GM12892 (cell line): ENCODE measurements around the gene AP1G2.

Experiments used
- POLR2A ChIP-seq: IDR thresholded peaks from 2 replicates; pipeline ENCODE4 v1.6.1; 2011; ENCODE audit warnings: low read depth, low read length, control low read depth
- TAF1 ChIP-seq: IDR thresholded peaks from 2 replicates; pipeline ENCODE4 v1.6.1; 2011; ENCODE audit warnings: low read depth, mild to moderate bottlenecking, control low read depth, low read length, borderline replicate concordance

DNA sequence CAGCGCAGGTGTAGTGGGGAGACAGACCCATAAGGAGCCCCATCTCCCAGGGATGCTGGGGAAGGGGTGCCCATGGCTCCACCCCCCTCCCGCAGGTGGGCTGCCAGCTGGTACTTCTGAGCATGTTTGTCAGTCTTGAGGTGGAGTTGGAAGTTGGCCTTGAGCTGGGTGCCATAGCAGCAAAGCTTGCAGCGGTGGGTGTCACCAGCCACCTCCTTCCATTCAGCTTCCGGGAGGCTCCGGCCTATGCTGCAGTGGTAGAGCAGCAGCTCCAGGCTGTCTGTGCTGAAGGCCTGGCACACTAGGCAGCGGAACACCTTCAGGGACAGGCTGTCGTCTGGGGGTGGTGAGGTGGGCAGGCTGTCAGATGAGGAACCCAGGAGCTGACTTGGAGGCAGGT is 34.9 kb downstream of the AP1G2 start:
- TF ChIP-seq POLR2A, result no peak
- no peak for TF ChIP-seq TAF1
